Suprapubic skin (tissue), 4 donors: Measurements from ENCODE around the gene PKP3.

Experiments used
- POLR2A ChIP-seq, 2 donors: fragments of 450-650 bp; IDR thresholded peaks; one replicate each; pipeline ENCODE4 v1.6.1; 2017; ENCODE audit warnings: antibody characterized with exemption in 2 of 2, mild to moderate bottlenecking in 2 of 2, moderate library complexity in 2 of 2
- POLR2AphosphoS5 ChIP-seq, 3 donors: sonication (generic); formaldehyde crosslinking; IDR thresholded peaks; one replicate each; pipeline ENCODE4 v1.6.1; 2017; ENCODE audit warnings: antibody characterized with exemption in 3 of 3
- TF ChIP-seq, protein P1 (sequence below), 2 donors: fragments of 200-600 bp in 1 of 2; fragments of 450-650 bp in 1 of 2; sonication (generic) in 1 of 2; IDR thresholded peaks; one replicate each; pipeline ENCODE4 v1.5.1; 2016 to 2019; ENCODE audit warnings: antibody characterized with exemption in 2 of 2, mild to moderate bottlenecking in 1 of 2, moderate library complexity in 1 of 2

DNA sequence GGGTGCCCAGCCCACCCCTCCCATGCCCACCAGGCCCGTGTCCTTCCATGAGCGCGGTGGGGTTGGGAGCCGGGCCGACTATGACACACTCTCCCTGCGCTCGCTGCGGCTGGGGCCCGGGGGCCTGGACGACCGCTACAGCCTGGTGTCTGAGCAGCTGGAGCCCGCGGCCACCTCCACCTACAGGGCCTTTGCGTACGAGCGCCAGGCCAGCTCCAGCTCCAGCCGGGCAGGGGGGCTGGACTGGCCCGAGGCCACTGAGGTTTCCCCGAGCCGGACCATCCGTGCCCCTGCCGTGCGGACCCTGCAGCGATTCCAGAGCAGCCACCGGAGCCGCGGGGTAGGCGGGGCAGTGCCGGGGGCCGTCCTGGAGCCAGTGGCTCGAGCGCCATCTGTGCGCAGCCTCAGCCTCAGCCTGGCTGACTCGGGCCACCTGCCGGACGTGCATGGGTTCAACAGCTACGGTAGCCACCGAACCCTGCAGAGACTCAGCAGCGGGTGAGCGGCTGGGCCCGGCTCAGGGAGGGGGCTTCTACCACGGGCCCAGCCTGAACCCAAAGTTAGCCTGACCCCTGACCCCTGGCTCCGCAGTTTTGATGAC lies 3.0 kb downstream of the PKP3 start:
- TF ChIP-seq POLR2A (IDR thresholded peaks at IDR 0.05), result no peak
- TF ChIP-seq, protein P1, sequence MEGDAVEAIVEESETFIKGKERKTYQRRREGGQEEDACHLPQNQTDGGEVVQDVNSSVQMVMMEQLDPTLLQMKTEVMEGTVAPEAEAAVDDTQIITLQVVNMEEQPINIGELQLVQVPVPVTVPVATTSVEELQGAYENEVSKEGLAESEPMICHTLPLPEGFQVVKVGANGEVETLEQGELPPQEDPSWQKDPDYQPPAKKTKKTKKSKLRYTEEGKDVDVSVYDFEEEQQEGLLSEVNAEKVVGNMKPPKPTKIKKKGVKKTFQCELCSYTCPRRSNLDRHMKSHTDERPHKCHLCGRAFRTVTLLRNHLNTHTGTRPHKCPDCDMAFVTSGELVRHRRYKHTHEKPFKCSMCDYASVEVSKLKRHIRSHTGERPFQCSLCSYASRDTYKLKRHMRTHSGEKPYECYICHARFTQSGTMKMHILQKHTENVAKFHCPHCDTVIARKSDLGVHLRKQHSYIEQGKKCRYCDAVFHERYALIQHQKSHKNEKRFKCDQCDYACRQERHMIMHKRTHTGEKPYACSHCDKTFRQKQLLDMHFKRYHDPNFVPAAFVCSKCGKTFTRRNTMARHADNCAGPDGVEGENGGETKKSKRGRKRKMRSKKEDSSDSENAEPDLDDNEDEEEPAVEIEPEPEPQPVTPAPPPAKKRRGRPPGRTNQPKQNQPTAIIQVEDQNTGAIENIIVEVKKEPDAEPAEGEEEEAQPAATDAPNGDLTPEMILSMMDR (IDR thresholded peaks at IDR 0.05), result no peak
- TF ChIP-seq POLR2AphosphoS5 (IDR thresholded peaks at IDR 0.05), result no peak
